Activated naive CD8-positive, alpha-beta T cell treated with anti-CD3 and anti-CD28 coated beads for 36 hours (primary cell): ENCODE data around the gene NCKAP5. TPM values are rescaled to one million over a fixed set of nuclear protein-coding genes. Genes with fewer than 3 reads are reported as not detected.

Source experiments
- DNase-seq: peaks from one replicate; pipeline ENCODE4 v3.0.0; 2021
- H3K27ac Mint-ChIP-seq: one replicate; pipeline ENCODE4 v1.8.0; 2022; ENCODE audit warnings: mild to moderate bottlenecking, moderate library complexity, mixed read lengths
- H3K27me3 Mint-ChIP-seq: one replicate; pipeline ENCODE4 v1.8.0; 2022; ENCODE audit warnings: mild to moderate bottlenecking, mixed read lengths
- H3K36me3 Mint-ChIP-seq: one replicate; pipeline ENCODE4 v1.8.0; 2021; ENCODE audit warnings: mild to moderate bottlenecking, mixed read lengths
- H3K4me1 Mint-ChIP-seq: one replicate; pipeline ENCODE4 v1.8.0; 2021; ENCODE audit warnings: mixed read lengths
- H3K4me3 Mint-ChIP-seq: one replicate; pipeline ENCODE4 v1.8.0; 2022; ENCODE audit warnings: mild to moderate bottlenecking, moderate library complexity, mixed read lengths
- H3K9me3 Mint-ChIP-seq: one replicate; pipeline ENCODE4 v1.8.0; 2022; ENCODE audit warnings: mixed read lengths
- total RNA-seq, 2 experiments: library from RNA; stranded (reverse); gene quantifications; one replicate each; pipeline ENCODE4 v1.2.3, GENCODE V29; 2021

The NCKAP5 gene
- total RNA-seq, 2 experiments from 2014 or later = not detected

DNA sequence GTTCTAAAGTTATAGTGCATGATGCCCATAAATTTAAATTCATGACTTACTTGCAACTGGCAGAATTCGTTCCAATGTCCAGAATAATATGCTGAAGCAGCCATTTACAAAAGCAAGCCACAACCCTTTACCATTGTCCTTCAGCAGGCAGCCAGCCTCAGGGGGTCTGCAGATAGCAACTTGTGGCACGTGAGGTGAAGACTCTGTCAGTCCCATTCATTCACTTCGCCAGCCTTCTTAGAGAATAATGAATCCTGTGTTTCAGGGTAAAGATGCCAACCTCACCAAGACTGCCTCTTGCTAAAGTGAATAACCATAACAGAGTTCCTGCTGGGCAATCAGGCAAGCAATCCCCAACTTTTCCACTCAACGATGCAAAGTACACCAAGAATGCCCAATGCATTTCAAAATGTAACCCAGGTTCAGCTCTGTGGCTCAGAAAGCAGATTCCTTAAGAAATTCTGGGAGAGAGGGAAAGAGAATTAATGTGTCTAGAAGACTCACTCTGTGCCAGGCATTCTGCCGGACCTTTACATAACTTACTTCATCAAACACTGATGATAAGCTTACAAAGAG lies 315.4 kb downstream of the NCKAP5 start:
- Mint-ChIP-seq H3K27ac (no peak overlapping the region), H3K9me3 (peaks cover 2% of the 10 kb centered on the region), H3K4me3 (no peak overlapping the region), H3K36me3 (no peaks in the 10 kb centered on the region), H3K4me1 (peaks cover 3% of the 10 kb centered on the region), H3K27me3 (peaks cover 3% of the 10 kb centered on the region)
- no peak for DNase-seq

DNA sequence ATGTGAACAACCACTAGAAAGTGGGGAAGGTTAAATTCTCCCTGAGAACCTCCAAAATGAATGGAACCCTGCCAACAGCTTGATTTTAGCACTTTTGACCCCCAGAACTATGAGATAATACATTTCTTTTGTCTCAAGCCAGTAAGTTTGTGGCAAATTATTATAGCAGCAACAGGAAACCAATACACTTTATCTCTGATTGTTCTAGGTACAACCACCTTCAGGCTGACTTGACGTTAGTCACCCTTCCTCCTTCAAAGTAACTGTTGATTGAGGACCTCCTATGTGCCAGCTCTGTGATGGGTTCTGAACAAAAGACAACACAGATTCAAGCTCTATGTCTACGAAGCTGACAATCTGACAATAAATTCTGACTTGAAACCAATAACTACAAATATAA lies 318.9 kb downstream of the NCKAP5 start:
- Mint-ChIP-seq H3K4me1 (peaks cover 3% of the 10 kb centered on the region), H3K27ac (no peak overlapping the region), H3K36me3 (no peaks in the 10 kb centered on the region), H3K4me3 (no peak overlapping the region), H3K27me3 (peaks cover 3% of the 10 kb centered on the region), H3K9me3 (peaks cover 2% of the 10 kb centered on the region)
- DNase-seq = no peak

DNA sequence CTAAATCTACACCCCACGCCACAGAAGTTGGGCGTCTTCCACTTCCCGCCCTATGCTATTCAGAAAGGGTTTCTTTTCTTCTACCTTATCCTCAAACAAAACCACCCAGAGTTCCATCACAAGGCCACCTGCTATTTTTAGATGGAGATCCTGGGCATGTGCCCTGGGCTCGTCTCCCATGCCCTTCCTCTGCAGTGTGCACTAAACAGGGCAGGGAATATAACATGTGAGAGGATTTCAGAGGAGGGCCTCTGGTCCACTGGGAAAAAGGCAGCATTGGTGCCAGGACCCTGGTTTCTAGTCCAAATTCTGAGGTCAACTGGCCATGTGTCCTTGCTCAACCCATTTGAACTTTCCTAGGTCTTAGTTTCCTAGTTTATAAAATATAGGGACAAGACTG lies 320.0 kb downstream of the NCKAP5 start:
- Mint-ChIP-seq H3K4me1 (peaks cover 3% of the 10 kb centered on the region), H3K36me3 (no peaks in the 10 kb centered on the region), H3K4me3 (no peak overlapping the region), H3K27ac (no peak overlapping the region), H3K9me3 (peaks cover 2% of the 10 kb centered on the region), H3K27me3 (peaks cover 3% of the 10 kb centered on the region)
- no peak for DNase-seq

DNA sequence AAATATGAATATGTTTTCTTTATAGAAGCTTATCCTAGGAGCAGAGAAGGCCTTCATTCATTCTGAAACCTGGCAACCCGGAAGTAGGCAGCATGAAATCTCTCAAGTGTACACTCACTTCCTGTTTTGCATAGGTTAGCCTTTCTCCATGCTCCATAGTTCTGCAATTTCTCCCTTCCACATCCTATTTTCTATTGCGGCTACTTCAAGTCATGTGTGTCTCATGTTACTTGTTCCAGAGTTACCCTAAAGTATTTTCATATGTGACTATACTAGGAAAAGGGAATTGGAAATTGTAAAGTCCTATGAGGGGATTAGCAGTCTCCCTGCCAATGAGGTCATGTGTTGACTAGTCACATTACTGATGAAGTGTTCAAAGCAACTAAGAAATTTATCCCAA lies 320.6 kb downstream of the NCKAP5 start:
- no peak for DNase-seq
- H3K4me1 Mint-ChIP-seq = peaks cover 3% of the 10 kb centered on the region
- H3K36me3 Mint-ChIP-seq = no peaks in the 10 kb centered on the region
- no peak overlapping the region for H3K27ac Mint-ChIP-seq
- H3K9me3 Mint-ChIP-seq = peaks cover 2% of the 10 kb centered on the region
- H3K27me3 Mint-ChIP-seq = peaks cover 3% of the 10 kb centered on the region
- no peak overlapping the region for H3K4me3 Mint-ChIP-seq

DNA sequence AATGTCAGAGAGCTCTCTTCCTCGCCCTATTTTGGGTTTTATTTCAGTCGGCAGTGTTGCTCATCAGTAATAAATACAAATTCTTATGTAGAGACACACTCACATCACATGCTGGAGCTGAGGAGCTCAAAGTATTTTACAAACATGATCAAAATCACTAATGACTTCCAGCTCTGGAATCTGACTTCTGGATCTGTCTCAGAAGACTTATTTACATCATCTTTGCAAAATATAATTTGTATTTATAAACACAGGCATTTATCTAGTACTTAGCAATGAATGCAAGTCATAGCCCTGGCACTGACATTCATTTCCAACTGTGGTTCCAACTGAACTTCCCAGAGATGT lies 327.1 kb downstream of the NCKAP5 start:
- Mint-ChIP-seq H3K4me3 (no peak overlapping the region), H3K36me3 (no peaks in the 10 kb centered on the region), H3K27ac (no peak overlapping the region), H3K4me1 (no peaks in the 10 kb centered on the region), H3K27me3 (peaks cover 5% of the 10 kb centered on the region), H3K9me3 (no peaks in the 10 kb centered on the region)
- no peak for DNase-seq

DNA sequence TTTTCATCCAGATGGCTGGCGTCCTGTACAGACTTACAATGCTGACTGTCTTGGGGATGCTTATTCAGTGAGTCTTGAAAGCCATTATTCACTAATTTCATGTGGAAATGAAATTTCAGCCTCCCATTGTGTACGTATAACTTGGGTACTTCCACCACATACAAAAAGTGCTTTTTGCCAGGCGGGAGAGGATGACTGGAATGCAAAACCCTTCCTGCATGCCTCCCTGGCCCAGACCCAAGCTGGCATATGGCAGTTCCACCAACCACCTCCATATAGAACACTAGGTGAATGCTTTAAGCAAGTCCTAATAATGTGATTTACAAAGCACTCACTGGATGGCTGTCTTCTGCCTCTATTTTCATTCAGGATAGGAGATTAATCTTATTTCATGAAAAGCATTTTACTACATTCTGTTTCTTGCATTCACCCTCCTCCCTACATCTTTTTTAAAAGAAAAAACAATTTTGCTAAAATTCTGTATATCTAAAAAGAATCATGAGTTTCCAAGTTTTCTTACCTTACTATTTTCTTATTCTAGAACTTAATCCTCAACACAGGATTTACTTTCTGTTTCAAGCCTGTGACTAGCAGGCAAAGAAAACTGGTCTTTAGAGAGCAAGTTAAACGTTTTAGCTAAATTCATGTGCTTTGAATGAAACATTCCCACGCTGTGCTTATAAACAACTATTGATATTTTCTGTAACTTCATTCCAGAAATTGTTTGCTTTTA lies 327.6 kb downstream of the NCKAP5 start:
- Mint-ChIP-seq H3K4me3 (no peak overlapping the region), H3K36me3 (no peaks in the 10 kb centered on the region), H3K27me3 (peaks cover 5% of the 10 kb centered on the region), H3K9me3 (no peaks in the 10 kb centered on the region), H3K27ac (no peak overlapping the region), H3K4me1 (no peaks in the 10 kb centered on the region)
- DNase-seq = no peak

DNA sequence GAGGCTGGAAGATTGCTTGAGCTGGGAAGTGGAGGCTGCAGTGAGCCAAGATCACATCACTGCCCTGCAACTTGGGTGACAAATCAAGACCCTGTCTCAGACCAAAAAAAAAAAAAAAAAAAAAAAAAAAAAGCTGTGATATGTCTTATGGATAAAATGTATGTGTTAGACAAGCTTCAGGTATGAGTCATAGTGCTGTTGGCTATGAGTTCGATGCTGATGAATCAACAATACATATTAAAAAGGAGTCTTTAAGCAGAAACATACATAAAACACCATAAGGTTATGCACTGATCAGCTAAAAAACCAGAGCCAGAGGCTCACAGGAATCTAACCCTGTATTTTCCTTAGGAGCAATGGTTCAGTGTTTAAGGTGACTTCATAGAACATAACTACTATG lies 332.3 kb downstream of the NCKAP5 start:
- Mint-ChIP-seq H3K4me1 (no peaks in the 10 kb centered on the region), H3K4me3 (no peak overlapping the region), H3K27me3 (no peaks in the 10 kb centered on the region), H3K36me3 (no peaks in the 10 kb centered on the region), H3K27ac (no peak overlapping the region), H3K9me3 (no peaks in the 10 kb centered on the region)
- no peak for DNase-seq

DNA sequence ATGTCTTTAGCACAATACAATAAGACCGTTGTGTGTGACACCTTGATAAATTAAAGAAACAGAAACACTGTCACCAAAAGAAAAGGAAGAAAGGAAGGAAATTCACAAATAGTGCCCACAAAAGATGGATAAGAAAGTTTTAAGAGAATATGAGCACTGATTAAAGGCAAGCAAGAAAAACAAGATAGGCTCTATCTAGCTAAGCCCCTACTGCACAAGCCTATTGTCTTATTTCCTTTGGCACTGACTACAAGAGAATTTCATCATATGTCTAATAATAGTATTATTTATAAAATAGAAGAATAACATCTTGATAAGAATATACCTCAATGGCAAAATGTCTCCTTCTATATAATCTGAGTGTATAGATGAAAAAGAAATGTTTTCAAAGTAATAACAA lies 335.7 kb downstream of the NCKAP5 start:
- Mint-ChIP-seq H3K27me3 (peaks cover 3% of the 10 kb centered on the region), H3K4me3 (no peak overlapping the region), H3K27ac (no peak overlapping the region), H3K36me3 (no peaks in the 10 kb centered on the region), H3K9me3 (peaks cover 1% of the 10 kb centered on the region), H3K4me1 (no peaks in the 10 kb centered on the region)
- DNase-seq = no peak

DNA sequence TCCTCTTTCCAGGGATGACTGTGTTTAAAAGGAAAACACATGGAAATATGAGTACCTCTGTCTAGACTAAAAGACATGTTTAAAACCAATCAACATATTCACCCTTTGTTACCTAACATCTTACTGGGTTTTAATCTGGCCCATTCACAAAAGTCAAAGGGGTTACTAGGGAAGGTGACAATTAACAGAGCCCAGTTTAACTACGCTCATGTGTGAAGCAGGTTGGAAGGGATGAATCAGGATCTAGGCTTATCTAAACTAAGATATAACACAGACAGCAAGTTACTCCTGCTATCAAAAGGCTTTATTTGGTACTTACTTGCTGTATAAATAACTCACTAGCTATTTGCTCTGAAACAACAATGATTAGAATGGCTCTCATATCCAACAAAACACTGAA lies 337.0 kb downstream of the NCKAP5 start:
- Mint-ChIP-seq H3K4me3 (no peak overlapping the region), H3K9me3 (peaks cover 1% of the 10 kb centered on the region), H3K27me3 (peaks cover 3% of the 10 kb centered on the region), H3K36me3 (no peaks in the 10 kb centered on the region), H3K4me1 (no peaks in the 10 kb centered on the region), H3K27ac (no peak overlapping the region)
- DNase-seq = no peak

DNA sequence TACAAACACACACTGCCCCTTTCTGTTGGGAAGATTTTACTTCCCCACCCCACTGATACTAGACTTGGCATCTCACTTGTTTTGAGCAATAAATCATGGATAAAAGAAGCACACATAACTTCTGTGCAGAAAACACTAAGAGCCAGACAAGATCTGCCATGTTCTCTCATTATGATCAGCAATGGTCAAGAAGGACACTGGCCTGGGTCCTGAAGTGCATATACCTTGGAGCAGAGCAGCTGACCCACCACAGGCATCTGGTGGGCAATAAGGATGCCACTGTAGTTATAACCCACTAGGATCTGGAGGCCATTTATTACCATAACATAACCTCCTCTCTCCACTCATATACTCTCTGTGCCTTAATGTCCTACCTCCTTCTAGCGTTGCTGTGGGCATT lies 338.3 kb downstream of the NCKAP5 start:
- H3K27me3 Mint-ChIP-seq = peaks cover 3% of the 10 kb centered on the region
- H3K9me3 Mint-ChIP-seq = peaks cover 1% of the 10 kb centered on the region
- H3K4me3 Mint-ChIP-seq = no peak overlapping the region
- no peaks in the 10 kb centered on the region for H3K36me3 Mint-ChIP-seq
- no peak for DNase-seq
- no peak overlapping the region for H3K27ac Mint-ChIP-seq
- no peaks in the 10 kb centered on the region for H3K4me1 Mint-ChIP-seq

DNA sequence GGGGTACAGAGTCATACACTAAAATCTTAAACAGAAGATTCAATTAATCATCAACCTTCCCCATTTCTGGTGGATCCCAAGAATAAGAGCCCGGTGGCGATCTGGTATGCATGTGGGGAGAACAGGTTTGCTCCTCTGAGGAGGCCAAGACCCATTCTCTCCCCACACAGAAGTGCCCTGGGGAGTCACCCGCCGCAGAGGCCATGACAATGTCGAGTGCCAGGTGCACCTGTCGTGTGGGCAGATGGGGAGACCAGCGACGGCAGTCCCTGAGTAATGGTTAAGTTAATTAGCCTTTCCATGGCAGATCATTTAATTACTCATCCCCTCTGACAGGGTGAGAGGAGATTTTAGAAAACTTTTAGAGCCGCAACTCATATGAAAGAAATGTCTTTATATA lies 345.0 kb downstream of the NCKAP5 start:
- Mint-ChIP-seq H3K36me3 (no peaks in the 10 kb centered on the region), H3K9me3 (no peaks in the 10 kb centered on the region)
- no peak for DNase-seq

DNA sequence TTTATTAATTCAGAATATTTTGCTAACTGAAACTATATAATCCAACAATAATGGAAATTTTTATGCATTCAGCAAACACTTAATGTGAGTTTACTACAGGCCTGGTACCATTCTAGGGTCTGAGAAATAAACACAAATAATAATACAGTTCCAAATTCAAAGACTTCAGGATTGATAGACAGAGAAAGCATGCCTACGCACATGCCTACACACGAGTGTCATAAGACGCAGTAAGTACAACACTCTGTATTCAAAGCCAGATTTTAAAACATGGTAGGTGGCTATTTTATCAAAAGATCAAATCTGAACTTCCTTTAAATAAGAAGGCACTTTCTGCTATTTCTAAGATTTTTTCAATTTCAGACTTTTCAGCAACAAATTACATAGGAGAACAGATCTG lies 346.9 kb downstream of the NCKAP5 start:
- Mint-ChIP-seq H3K36me3 (no peaks in the 10 kb centered on the region), H3K4me1 (no peaks in the 10 kb centered on the region), H3K27me3 (no peaks in the 10 kb centered on the region), H3K9me3 (no peaks in the 10 kb centered on the region), H3K4me3 (no peak overlapping the region), H3K27ac (no peak overlapping the region)
- DNase-seq = no peak

More for the DNA sequence above, 345.0 kb downstream of the NCKAP5 start:
- no peak overlapping the region for H3K27ac Mint-ChIP-seq
- no peak overlapping the region for H3K4me3 Mint-ChIP-seq
- H3K4me1 Mint-ChIP-seq = no peaks in the 10 kb centered on the region
- no peaks in the 10 kb centered on the region for H3K27me3 Mint-ChIP-seq

DNA sequence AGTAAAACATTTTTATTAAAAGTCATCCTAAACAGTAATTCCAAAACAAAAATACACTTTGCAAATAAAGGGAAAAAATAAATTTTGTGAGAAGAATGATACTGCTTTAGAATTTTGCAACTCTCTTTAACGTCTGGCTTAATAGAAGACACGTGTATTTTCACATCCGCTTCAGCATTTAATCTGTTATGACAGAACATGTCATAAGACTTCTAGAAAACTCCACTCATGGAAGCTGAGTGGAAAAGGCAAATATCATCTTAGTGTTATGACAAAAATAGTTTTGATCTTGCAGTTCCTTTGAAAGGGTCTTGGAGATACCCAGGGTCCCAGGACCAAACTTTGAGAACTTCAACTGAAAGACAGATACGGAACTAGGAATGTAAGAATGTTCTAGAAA lies 350.1 kb downstream of the NCKAP5 start:
- DNase-seq = no peak
- H3K4me3 Mint-ChIP-seq = no peak overlapping the region
- H3K9me3 Mint-ChIP-seq = no peaks in the 10 kb centered on the region
- no peak overlapping the region for H3K27ac Mint-ChIP-seq
- H3K27me3 Mint-ChIP-seq = no peaks in the 10 kb centered on the region
- H3K36me3 Mint-ChIP-seq = no peaks in the 10 kb centered on the region
- no peaks in the 10 kb centered on the region for H3K4me1 Mint-ChIP-seq

DNA sequence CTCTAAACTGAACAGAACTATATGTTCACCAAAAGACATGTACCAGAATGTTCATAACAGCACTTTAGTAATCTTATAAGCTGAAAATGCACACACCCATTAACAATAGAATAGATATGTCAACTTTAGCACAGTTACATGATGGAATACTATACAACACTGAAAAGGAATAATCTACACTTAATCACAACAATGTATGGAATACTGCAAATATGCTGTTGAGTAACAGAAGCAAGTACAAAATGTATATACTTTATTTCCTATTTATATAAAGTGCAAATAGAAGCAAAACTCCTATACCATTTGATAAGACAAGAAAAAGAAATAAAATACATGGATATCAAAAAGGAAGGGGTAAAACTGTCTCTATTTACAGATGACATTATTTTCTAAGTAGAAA lies 352.8 kb downstream of the NCKAP5 start:
- no peak overlapping the region for H3K4me3 Mint-ChIP-seq
- H3K36me3 Mint-ChIP-seq = no peaks in the 10 kb centered on the region
- H3K27me3 Mint-ChIP-seq = no peaks in the 10 kb centered on the region
- no peaks in the 10 kb centered on the region for H3K4me1 Mint-ChIP-seq
- H3K9me3 Mint-ChIP-seq = no peaks in the 10 kb centered on the region
- DNase-seq = no peak
- no peak overlapping the region for H3K27ac Mint-ChIP-seq

DNA sequence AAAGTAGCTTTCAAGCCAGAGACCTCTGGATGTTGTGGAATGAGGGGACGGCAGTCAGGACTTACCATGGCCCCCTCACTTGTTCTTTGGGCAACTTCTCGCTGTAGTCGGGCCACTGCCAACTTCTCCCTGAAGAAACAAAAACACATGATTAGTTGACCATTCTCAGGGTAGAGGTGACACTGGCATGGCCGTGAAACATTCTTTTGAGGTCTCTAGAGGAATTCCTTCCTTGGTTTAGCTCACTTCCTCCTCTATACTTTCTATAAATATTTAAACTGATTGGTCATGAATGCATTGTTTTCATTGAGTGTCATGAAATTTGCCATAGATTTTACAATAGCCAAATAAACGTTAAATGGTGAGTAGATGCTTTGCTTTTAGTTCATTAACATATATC lies 354.6 kb downstream of the NCKAP5 start:
- H3K36me3 Mint-ChIP-seq = no peaks in the 10 kb centered on the region
- H3K27ac Mint-ChIP-seq = no peak overlapping the region
- H3K4me1 Mint-ChIP-seq = no peaks in the 10 kb centered on the region
- H3K4me3 Mint-ChIP-seq = no peak overlapping the region
- no peaks in the 10 kb centered on the region for H3K27me3 Mint-ChIP-seq
- no peak for DNase-seq
- H3K9me3 Mint-ChIP-seq = no peaks in the 10 kb centered on the region

DNA sequence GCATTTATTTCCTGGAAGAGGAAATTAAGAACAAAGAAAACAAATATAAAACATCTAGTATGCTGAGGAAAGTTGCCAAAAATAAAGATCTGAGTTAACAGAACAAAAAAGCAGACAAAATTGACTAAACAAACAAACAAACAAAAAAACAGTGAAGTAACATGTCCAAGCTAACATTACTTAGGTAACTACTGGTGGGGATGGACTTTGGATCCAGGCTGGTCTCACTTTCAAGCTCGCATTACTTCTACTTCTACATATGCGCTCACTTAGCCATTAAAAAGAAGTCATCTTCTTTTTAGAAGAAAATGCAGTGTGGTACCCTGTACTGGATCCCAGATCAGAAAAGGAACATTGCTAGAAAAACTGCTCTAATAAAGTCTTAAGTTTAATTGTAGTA lies 358.9 kb downstream of the NCKAP5 start:
- no peak overlapping the region for H3K27ac Mint-ChIP-seq
- H3K4me3 Mint-ChIP-seq = no peak overlapping the region
- H3K36me3 Mint-ChIP-seq = no peaks in the 10 kb centered on the region
- no peak for DNase-seq
- no peaks in the 10 kb centered on the region for H3K27me3 Mint-ChIP-seq
- no peaks in the 10 kb centered on the region for H3K4me1 Mint-ChIP-seq
- peaks cover 6% of the 10 kb centered on the region for H3K9me3 Mint-ChIP-seq
